SK-N-SH (cell line): ENCODE measurements around the gene NPC1. TPM values are rescaled to one million over a fixed set of nuclear protein-coding genes. Genes with fewer than 3 reads are reported as not detected.

ENCODE experiments used
- CTCF ChIA-PET: fragments of 300-600, 350-600 bp; formaldehyde crosslinking; extraction: SDS; loops from one replicate; lab custom pipeline; 2021; lab: Yijun Ruan, JAX
- POLR2A ChIA-PET: fragments of 350-600 bp; sonication (Branson Sonifier 250); formaldehyde crosslinking; extraction: SDS; loops from one replicate; lab custom pipeline; 2020; ENCODE audit warnings: antibody characterized with exemption, inconsistent platforms; lab: Yijun Ruan, JAX
- DNase-seq: peaks from one replicate; pipeline ENCODE4 v3.0.0; 2012
- H2AFZ ChIP-seq: fragments of 200-600 bp; sonication (generic); 2 replicates; pipeline ENCODE4 v1.8.1; 2016; ENCODE audit warnings: antibody characterized with exemption, mild to moderate bottlenecking, low read depth
- H3F3A ChIP-seq: fragments of 200-600 bp; sonication (generic); replicated peaks from 2 replicates; pipeline ENCODE3; 2016; ENCODE audit warnings: antibody characterized with exemption, mild to moderate bottlenecking; ENCODE audit not compliant: insufficient read depth
- H3K27ac ChIP-seq, 2 experiments: fragments of 200-500 bp in 1 of 2; fragments of 200-600 bp in 1 of 2; sonication (Bioruptor generic) in 1 of 2; sonication (generic), shearing (Covaris generic) in 1 of 2; 2 replicates each; pipeline versions ENCODE4 v1.5.1 to v1.6.1; 2014 to 2016; ENCODE audit warnings: low read depth in 2 of 2, inconsistent platforms in 1 of 2, low read length in 1 of 2, mild to moderate bottlenecking in 1 of 2, mixed read lengths in 1 of 2
- H3K27me3 ChIP-seq: fragments of 200-600 bp; sonication (generic), shearing (Covaris generic); 2 replicates; pipeline ENCODE4 v1.6.1; 2016; ENCODE audit warnings: mixed run types; ENCODE audit not compliant: insufficient read depth
- H3K36me3 ChIP-seq, 2 experiments: fragments of 200-500 bp in 1 of 2; fragments of 200-600 bp in 1 of 2; sonication (Bioruptor generic) in 1 of 2; sonication (generic) in 1 of 2; replicated peaks in 1 of 2; 2 replicates each; pipeline versions ENCODE3 to v1.5.1; 2014 to 2016; ENCODE audit warnings: low read length in 1 of 2, mild to moderate bottlenecking in 1 of 2; ENCODE audit not compliant: insufficient read depth in 2 of 2, control insufficient read depth in 1 of 2
- H3K4me1 ChIP-seq, 2 experiments: fragments of 200-500 bp in 1 of 2; fragments of 200-600 bp in 1 of 2; sonication (Bioruptor generic) in 1 of 2; sonication (generic), shearing (Covaris generic) in 1 of 2; 2 replicates each; pipeline versions ENCODE4 v1.5.1 to v1.6.1; 2014 to 2016; ENCODE audit warnings: low read depth in 1 of 2, low read length in 1 of 2, mixed run types in 1 of 2; ENCODE audit not compliant: insufficient read depth in 2 of 2, control insufficient read depth in 1 of 2
- H3K4me2 ChIP-seq: fragments of 200-600 bp; sonication (generic), shearing (Covaris generic); 2 replicates; pipeline ENCODE4 v1.6.1; 2017; ENCODE audit warnings: mixed run types
- H3K4me3 ChIP-seq, 2 experiments: fragments of 200-500 bp in 1 of 2; fragments of 200-600 bp in 1 of 2; sonication (Bioruptor generic) in 1 of 2; sonication (generic), shearing (Covaris generic) in 1 of 2; 2 replicates each; pipeline versions ENCODE4 v1.5.1 to v1.8.1; 2014 to 2016; ENCODE audit warnings: low read depth in 2 of 2, inconsistent platforms in 1 of 2, low read length in 1 of 2, mild to moderate bottlenecking in 1 of 2, mixed read lengths in 1 of 2, moderate library complexity in 1 of 2
- H3K79me2 ChIP-seq: fragments of 200-600 bp; sonication (generic); 2 replicates; pipeline ENCODE4 v1.8.1; 2017; ENCODE audit warnings: mild to moderate bottlenecking; ENCODE audit not compliant: insufficient read depth
- H3K9ac ChIP-seq: fragments of 200-600 bp; sonication (generic); 2 replicates; pipeline ENCODE4 v1.6.1; 2017; ENCODE audit warnings: mixed run types
- H3K9me2 ChIP-seq: fragments of 200-600 bp; sonication (generic); 2 replicates; pipeline ENCODE4 v1.6.1; 2017; ENCODE audit warnings: mixed run types
- H3K9me3 ChIP-seq: fragments of 200-600 bp; sonication (generic); 2 replicates; pipeline ENCODE4 v1.6.1; 2017; ENCODE audit warnings: mixed run types, mild to moderate bottlenecking, moderate library complexity
- H4K20me1 ChIP-seq: fragments of 200-600 bp; sonication (generic); 2 replicates; pipeline ENCODE4 v1.6.1; 2017; ENCODE audit warnings: mild to moderate bottlenecking, mixed run types; ENCODE audit not compliant: insufficient read depth
- CHD2 ChIP-seq: fragments of 150-350 bp; IDR thresholded peaks from 2 replicates; pipeline ENCODE4 v1.6.1; 2018; ENCODE audit warnings: low read length; ENCODE audit not compliant: partially characterized antibody
- ELF1 ChIP-seq: IDR thresholded peaks from 2 replicates; pipeline ENCODE4 v1.4.0; 2012
- FOXM1 ChIP-seq: IDR thresholded peaks from 2 replicates; pipeline ENCODE4 v1.4.0; 2012; ENCODE audit warnings: low read depth, mild to moderate bottlenecking
- JUND ChIP-seq: IDR thresholded peaks from 2 replicates; pipeline ENCODE4 v1.4.0; 2012
- MAX ChIP-seq: IDR thresholded peaks from 2 replicates; pipeline ENCODE4 v1.4.0; 2012; ENCODE audit warnings: low read depth
- MEF2A ChIP-seq: IDR thresholded peaks from 2 replicates; pipeline ENCODE4 v1.4.0; 2012; ENCODE audit warnings: low read depth, borderline replicate concordance
- RCOR1 ChIP-seq: fragments of 150-350 bp; IDR thresholded peaks from 2 replicates; pipeline ENCODE4 v1.6.1; 2017; ENCODE audit warnings: antibody characterized with exemption, low read length
- RFX5 ChIP-seq: IDR thresholded peaks from 2 replicates; pipeline ENCODE4 v1.6.1; 2012; ENCODE audit warnings: mild to moderate bottlenecking, improper control_type of control experiment, low read length
- SIN3A ChIP-seq: IDR thresholded peaks from 2 replicates; pipeline ENCODE4 v1.6.1; 2012; ENCODE audit warnings: low read depth, mild to moderate bottlenecking, low read length, moderate library complexity, borderline replicate concordance
- SMC3 ChIP-seq: IDR thresholded peaks from 2 replicates; pipeline ENCODE4 v1.6.1; 2012; ENCODE audit warnings: low read depth, low read length, improper control_type of control experiment
- TAF1 ChIP-seq: IDR thresholded peaks from 2 replicates; pipeline ENCODE4 v1.6.1; 2012; ENCODE audit warnings: low read depth, mild to moderate bottlenecking, low read length, moderate library complexity, borderline replicate concordance
- USF2 ChIP-seq: fragments of 150-350 bp; IDR thresholded peaks from 2 replicates; pipeline ENCODE4 v1.6.1; 2017; ENCODE audit warnings: antibody characterized with exemption, low read length, low read depth, borderline replicate concordance
- WGBS: methylation state at CpG from one replicate; pipeline ENCODE4 v1.1.6; 2017; ENCODE audit warnings: low lambda C conversion rate; 5-methylcytosine and 5-hydroxymethylcytosine counted together
- polyA plus RNA-seq, 3 experiments: library from polyadenylated mRNA; depleted of rRNA; stranded (reverse); fragments of >200 nt; gene quantifications; 2 replicates each; pipeline ENCODE4 v1.2.3, GENCODE V29; 2012

Gene NPC1
- polyA plus RNA-seq, 1 of the 3 experiments (the other 2 are of a cell fraction), result 23.9 TPM

- Histone ChIP-seq H3K36me3 (no peaks in the 10 kb centered on the region), H4K20me1 (no peaks in the 10 kb centered on the region), H3K27ac (no peak overlapping the region)
- 98% methylated on average over 22 of the region's 41 CpGs for WGBS
- TF ChIP-seq ELF1 (no peak), SIN3A (no peak), RFX5 (no peak), MAX (no peak), TAF1 (no peak), SMC3 (no peak), USF2 (no peak), FOXM1 (no peak), CHD2 (no peak), JUND (no peak)
- TF ChIP-seq, all 33 proteins: peak for 0
- Histone ChIP-seq H3F3A (no peaks in the 10 kb centered on the region), H3K4me3 (no peak overlapping the region), H3K4me2 (no peak overlapping the region), H3K4me1 (peaks cover 0 to 5% of the 10 kb centered on the region in 2 experiments; a peak in 1 of 4 replicates), H3K27me3 (no peaks in the 10 kb centered on the region), H3K79me2 (no peaks in the 10 kb centered on the region), H3K9me2 (no peaks in the 10 kb centered on the region), H3K9ac (no peak overlapping the region), H3K9me3 (no peaks in the 10 kb centered on the region), H2AFZ (no peak overlapping the region)
- CTCF ChIA-PET, result no interaction called here
- POLR2A ChIA-PET, result no interaction called here
- no peak for DNase-seq
Measured at GRCh38 chr18:23619388-23619881, 33.1 kb upstream of the NPC1 start.

- Histone ChIP-seq H3K4me3 (no peak overlapping the region), H3K9ac (no peak overlapping the region), H3K36me3 (no peaks in the 10 kb centered on the region), H3K9me3 (no peaks in the 10 kb centered on the region), H3F3A (no peaks in the 10 kb centered on the region), H4K20me1 (no peaks in the 10 kb centered on the region), H2AFZ (no peak overlapping the region), H3K27me3 (no peaks in the 10 kb centered on the region), H3K4me2 (no peak overlapping the region), H3K79me2 (no peaks in the 10 kb centered on the region), H3K27ac (no peak overlapping the region), H3K4me1 (peaks cover 0 to 5% of the 10 kb centered on the region in 2 experiments; a peak in 1 of 4 replicates), H3K9me2 (no peaks in the 10 kb centered on the region)
- DNase-seq, result no peak
- TF ChIP-seq MEF2A (no peak), JUND (no peak), RCOR1 (no peak), MAX (no peak)
- POLR2A ChIA-PET, result no interaction called here
- WGBS, result 93% methylated on average over 11 of the region's 18 CpGs
- CTCF ChIA-PET, result no interaction called here
Measured at GRCh38 chr18:23618862-23619387, 32.6 kb upstream of the NPC1 start.
